Urinary bladder (tissue), 4 donors: ENCODE results near the gene CXADR. TPM values are rescaled to one million over a fixed set of nuclear protein-coding genes. Genes with fewer than 3 reads are reported as not detected.
A peak's percentile ranks its signal among the peaks of the same experiment; 100 is the strongest.

Experiments
- DNase-seq: peaks from one replicate; pipeline ENCODE4 v3.0.0-alpha.2; 2015; ENCODE audit errors: extremely low spot score
- H3K27ac ChIP-seq: one replicate; pipeline ENCODE4 v1.5.1; 2013; ENCODE audit warnings: low read depth, mild to moderate bottlenecking, moderate library complexity
- H3K36me3 ChIP-seq: one replicate; pipeline ENCODE4 v1.6.1; 2013; ENCODE audit warnings: mild to moderate bottlenecking, moderate library complexity; ENCODE audit not compliant: insufficient read depth
- H3K4me1 ChIP-seq: one replicate; pipeline ENCODE4 v1.6.1; 2013; ENCODE audit warnings: mild to moderate bottlenecking, moderate library complexity; ENCODE audit not compliant: insufficient read depth
- H3K4me3 ChIP-seq: one replicate; pipeline ENCODE4 v1.5.1; 2013; ENCODE audit warnings: low read depth, low read length
- WGBS: extraction: QIAGEN DNeasy Blood & Tissue Kit; methylation state at CpG from one replicate; pipeline ENCODE4 v1.1.7; 2013; 5-methylcytosine and 5-hydroxymethylcytosine counted together
- polyA plus RNA-seq: library from polyadenylated mRNA; stranded (reverse); fragments of 200-250 nt; gene quantifications from one replicate; pipeline ENCODE4 v1.2.3, GENCODE V29; 2013
- total RNA-seq: library from RNA; depleted of rRNA; stranded (reverse); fragments of >200 nt; gene quantifications from one replicate; pipeline ENCODE4 v1.2.3, GENCODE V29; 2014
- donor health status: healthy with polysubstance abuse.
- donor health status: healthy.

CXADR gene
- total and polyA plus RNA-seq, 2 donors: 4.8 to 44.2 TPM

- no peaks in the 10 kb centered on the region for H3K36me3 ChIP-seq
- no peak overlapping the region for H3K4me3 ChIP-seq
- H3K27ac ChIP-seq: no peak overlapping the region
- WGBS: 95% methylated on average over 5 of the region's 5 CpGs
- H3K4me1 ChIP-seq: no peaks in the 10 kb centered on the region
- no peak for DNase-seq
Observed at GRCh38 chr21:17575076-17575475, 62.2 kb downstream of the CXADR start.

DNA sequence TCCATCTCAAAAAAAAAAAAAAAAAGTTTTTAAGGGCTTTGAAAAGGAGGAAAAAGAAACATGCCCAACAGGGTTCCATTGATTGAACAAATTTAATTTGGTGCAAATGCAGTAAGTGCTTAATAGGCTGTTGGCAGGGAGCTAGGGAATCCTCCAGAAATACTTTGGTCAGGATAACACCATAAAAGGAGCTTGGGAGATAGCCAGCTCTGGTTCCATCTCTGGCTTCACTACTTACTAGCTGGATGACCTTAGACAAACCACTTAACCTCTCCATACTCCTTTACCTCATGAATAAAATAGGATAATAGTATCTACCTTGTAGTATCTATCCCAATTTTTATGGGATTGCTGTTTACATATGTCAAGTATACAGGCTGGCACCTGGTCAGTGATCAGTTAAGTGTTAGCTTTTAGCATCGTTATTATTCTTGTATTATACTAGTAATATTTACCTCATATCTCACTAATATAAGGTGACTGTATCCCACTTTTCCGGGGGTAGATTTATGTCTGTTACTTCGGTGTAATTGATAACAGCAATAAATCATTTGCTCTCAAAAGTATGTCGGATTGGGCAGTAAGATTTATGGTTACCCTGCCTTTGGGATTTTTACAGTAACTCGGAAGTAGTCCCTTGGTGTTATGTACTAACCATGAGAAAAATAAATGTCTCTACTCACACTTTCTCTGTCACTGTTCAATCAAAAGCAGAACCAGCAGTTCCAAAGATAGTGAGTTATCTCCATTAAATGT lies 63.4 kb downstream of the CXADR start:
- H3K4me3 ChIP-seq: no peak overlapping the region
- WGBS: 52% methylated on average over 5 of the region's 5 CpGs
- no peak for DNase-seq
- no peaks in the 10 kb centered on the region for H3K36me3 ChIP-seq
- no peak overlapping the region for H3K27ac ChIP-seq
- no peaks in the 10 kb centered on the region for H3K4me1 ChIP-seq

DNA sequence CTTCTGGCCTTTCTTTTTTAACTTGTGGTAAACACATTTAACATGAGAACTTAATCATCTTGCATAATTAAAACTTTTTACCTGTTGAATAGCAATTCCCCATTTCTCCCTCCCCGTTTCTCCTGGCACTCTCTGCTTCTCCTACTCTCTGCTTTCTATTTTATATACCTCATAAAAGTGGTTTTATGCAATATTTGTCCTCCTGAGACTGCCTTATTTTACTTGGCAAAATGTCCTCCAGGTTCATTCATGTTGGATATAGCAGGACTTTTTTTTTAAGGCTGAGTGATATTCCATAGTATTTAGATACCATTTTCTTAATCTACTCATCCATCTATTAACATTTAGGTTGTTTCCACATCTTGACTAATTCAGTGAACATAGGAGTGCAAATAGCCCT lies 64.9 kb downstream of the CXADR start:
- no peak for DNase-seq
- no peak overlapping the region for H3K27ac ChIP-seq
- H3K4me1 ChIP-seq: no peaks in the 10 kb centered on the region
- no peak overlapping the region for H3K4me3 ChIP-seq
- WGBS: 78% methylated on average over 1 of the region's 1 CpG
- no peaks in the 10 kb centered on the region for H3K36me3 ChIP-seq

- 92% methylated on average over 2 of the region's 2 CpGs for WGBS
- Histone ChIP-seq H3K4me3 (no peak overlapping the region), H3K36me3 (no peaks in the 10 kb centered on the region), H3K4me1 (no peaks in the 10 kb centered on the region), H3K27ac (no peak overlapping the region)
- no peak for DNase-seq
Observed at GRCh38 chr21:17578162-17578561, 65.3 kb downstream of the CXADR start.

GRCh38 chr21:17578876-17579275 lies 66.0 kb downstream of the CXADR start:
- 86% methylated on average over 2 of the region's 2 CpGs for WGBS
- Histone ChIP-seq H3K4me1 (no peaks in the 10 kb centered on the region), H3K36me3 (no peaks in the 10 kb centered on the region), H3K4me3 (no peak overlapping the region), H3K27ac (no peak overlapping the region)
- DNase-seq: no peak

DNA sequence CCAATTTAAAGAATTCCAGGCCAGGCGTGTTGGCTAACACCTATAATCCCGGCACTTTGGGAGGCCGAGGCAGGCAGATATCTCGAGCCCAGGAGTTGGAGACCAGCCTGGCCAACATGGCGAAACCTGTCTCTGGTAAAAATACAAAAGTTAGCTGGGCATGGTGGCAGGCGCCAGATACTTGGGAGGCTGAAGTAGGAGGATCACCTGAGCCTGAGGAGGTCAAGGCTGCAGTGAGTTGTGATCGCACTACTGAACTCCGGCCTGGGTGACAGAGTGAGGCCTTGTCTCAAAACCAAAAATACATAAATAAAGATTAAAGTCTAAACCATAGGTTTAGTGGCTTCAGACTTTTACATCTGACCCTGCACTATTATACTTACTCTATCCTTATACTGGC lies 67.5 kb downstream of the CXADR start:
- no peak for DNase-seq
- Histone ChIP-seq H3K4me3 (no peak overlapping the region), H3K36me3 (no peaks in the 10 kb centered on the region), H3K4me1 (no peaks in the 10 kb centered on the region), H3K27ac (no peak overlapping the region)
- WGBS: 96% methylated on average over 8 of the region's 8 CpGs

- DNase-seq: no peak
- no peak overlapping the region for H3K27ac ChIP-seq
- H3K4me3 ChIP-seq: no peak overlapping the region
- 88% methylated on average over 3 of the region's 3 CpGs for WGBS
- no peaks in the 10 kb centered on the region for H3K36me3 ChIP-seq
- no peaks in the 10 kb centered on the region for H3K4me1 ChIP-seq
Observed at GRCh38 chr21:17583898-17584297, 71.1 kb downstream of the CXADR start.

DNA sequence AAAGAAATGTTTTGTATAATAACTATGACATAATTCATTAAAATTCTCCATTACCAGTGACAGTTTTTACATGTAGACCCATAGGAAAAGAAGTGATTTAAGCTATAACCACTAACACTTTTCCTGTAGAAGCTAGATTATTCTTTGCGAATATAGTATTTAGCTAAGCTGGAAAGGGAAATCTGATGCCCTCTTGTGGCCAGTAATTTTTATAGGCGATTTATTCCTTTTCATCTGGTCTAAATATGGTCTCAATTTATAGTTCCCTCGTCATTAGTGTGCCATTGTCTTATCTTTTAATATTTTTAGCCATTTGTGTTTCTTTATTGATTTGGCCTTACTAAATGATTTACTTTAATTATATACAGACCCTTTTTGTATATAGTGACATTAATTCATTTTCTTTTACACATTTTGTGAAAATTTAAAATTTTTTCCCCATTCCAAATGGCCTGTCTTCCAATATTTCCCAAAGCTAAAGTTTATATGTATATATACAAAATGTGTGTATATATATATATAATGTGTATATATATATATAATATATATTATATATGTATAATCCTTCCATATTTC lies 73.1 kb downstream of the CXADR start:
- 8% methylated on average over 3 of the region's 3 CpGs for WGBS
- H3K4me3 ChIP-seq: no peak overlapping the region
- H3K4me1 ChIP-seq: no peaks in the 10 kb centered on the region
- no peaks in the 10 kb centered on the region for H3K36me3 ChIP-seq
- H3K27ac ChIP-seq: no peak overlapping the region
- DNase-seq: peak; percentile 21

GRCh38 chr21:17590430-17590829 lies 77.6 kb downstream of the CXADR start:
- H3K36me3 ChIP-seq: no peaks in the 10 kb centered on the region
- WGBS: 73% methylated on average over 4 of the region's 4 CpGs
- H3K27ac ChIP-seq: no peak overlapping the region
- H3K4me3 ChIP-seq: no peak overlapping the region
- no peaks in the 10 kb centered on the region for H3K4me1 ChIP-seq
- no peak for DNase-seq

- Histone ChIP-seq H3K4me3 (no peak overlapping the region), H3K4me1 (no peaks in the 10 kb centered on the region), H3K36me3 (peaks cover 2% of the 10 kb centered on the region), H3K27ac (no peak overlapping the region)
- 84% methylated on average over 1 of the region's 1 CpG for WGBS
- no peak for DNase-seq
Observed at GRCh38 chr21:17597680-17598079, 84.8 kb downstream of the CXADR start.

GRCh38 chr21:17598437-17598836 lies 85.6 kb downstream of the CXADR start:
- Histone ChIP-seq H3K4me3 (no peak overlapping the region), H3K4me1 (no peaks in the 10 kb centered on the region), H3K27ac (no peak overlapping the region), H3K36me3 (peaks cover 2% of the 10 kb centered on the region)
- whole genome bisulfite sequencing: 92% methylated on average over 3 of the region's 3 CpGs
- DNase-seq: no peak

DNA sequence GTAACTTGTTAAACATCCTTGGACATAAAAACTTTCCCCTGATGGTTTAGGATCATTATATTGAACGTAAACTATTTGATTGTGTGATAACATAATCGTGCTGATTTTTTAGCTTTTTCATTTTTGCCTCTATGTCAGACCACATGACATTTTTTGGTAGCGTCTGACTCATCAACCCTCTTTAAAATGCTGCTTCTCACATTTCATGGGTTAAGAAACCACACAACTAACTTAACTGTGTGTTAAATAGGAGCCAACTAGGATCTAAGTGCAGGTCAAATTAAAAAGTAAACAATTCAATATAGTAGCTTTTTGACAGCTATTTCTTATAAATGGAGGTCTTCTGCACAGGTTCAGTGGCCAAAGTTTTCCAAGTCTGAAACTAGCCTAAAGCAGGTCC lies 90.0 kb downstream of the CXADR start:
- peaks cover 2% of the 10 kb centered on the region for H3K36me3 ChIP-seq

DNA sequence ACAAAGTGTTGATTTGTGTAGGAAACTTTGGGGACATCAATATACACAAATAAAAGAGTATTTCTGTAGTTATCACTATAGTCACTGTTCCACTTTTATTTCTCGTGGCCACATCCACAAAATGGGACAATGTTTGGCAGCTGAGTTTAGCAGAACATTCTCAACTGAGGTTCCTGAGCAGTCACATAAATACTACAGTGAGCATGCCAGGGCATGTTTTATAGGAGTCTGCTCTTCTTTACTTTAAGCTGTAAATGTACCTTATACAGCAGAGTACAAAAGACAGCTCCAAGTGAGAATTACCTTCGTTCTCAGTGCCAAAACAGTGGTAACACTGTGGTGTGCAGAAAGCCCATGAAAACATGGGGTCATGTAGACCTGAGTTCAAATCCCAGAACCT lies 94.8 kb downstream of the CXADR start:
- Histone ChIP-seq H3K36me3 (no peaks in the 10 kb centered on the region), H3K4me3 (no peak overlapping the region), H3K4me1 (no peaks in the 10 kb centered on the region), H3K27ac (no peak overlapping the region)
- DNase-seq: no peak
- WGBS: 50% methylated on average over 2 of the region's 2 CpGs

More for the DNA sequence above, 90.0 kb downstream of the CXADR start:
- Histone ChIP-seq H3K4me1 (no peaks in the 10 kb centered on the region), H3K4me3 (no peak overlapping the region), H3K27ac (no peak overlapping the region)
- DNase-seq: no peak
- 70% methylated on average over 3 of the region's 3 CpGs for WGBS

DNA sequence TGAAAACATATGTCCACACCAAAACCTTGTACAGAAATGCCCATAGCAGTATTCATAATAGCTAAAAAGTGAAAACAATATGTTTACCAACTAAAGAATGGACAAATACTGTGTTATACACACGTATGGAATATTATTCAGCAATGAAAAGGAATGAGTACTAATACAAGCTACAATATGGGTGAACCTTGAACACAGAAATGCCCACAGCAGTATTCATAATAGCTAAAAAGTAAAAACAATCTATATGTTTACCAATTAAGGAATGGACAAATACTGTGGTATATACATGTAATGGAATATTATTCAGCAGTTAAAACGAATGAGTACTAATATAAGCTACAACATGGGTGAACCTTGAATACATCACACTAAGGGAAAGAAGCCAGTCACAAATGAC lies 96.8 kb downstream of the CXADR start:
- Histone ChIP-seq H3K4me1 (no peaks in the 10 kb centered on the region), H3K36me3 (no peaks in the 10 kb centered on the region), H3K4me3 (no peak overlapping the region), H3K27ac (no peak overlapping the region)
- DNase-seq: no peak
- WGBS: 95% methylated on average over 2 of the region's 2 CpGs
